MM.1S (cell line): ENCODE data around the gene NFIX.

ENCODE experiments used
- DNase-seq: peaks from one replicate; pipeline ENCODE4 v3.0.0-alpha.2; 2015
- H2AFZ ChIP-seq: fragments of 300-600 bp; sonication (generic); 2 replicates; pipeline ENCODE4 v1.6.0; 2016; ENCODE audit warnings: antibody characterized with exemption, low read length
- H3F3A ChIP-seq: fragments of 300-600 bp; sonication (generic); 2 replicates; pipeline ENCODE4 v1.6.1; 2016; ENCODE audit warnings: mild to moderate bottlenecking, antibody characterized with exemption, low read length, moderate library complexity, mixed read lengths; ENCODE audit not compliant: insufficient read depth
- H3K27ac ChIP-seq: fragments of 300-600 bp; sonication (generic); 2 replicates; pipeline ENCODE4 v1.5.1; 2016; ENCODE audit warnings: mild to moderate bottlenecking, low read length
- H3K27me3 ChIP-seq: fragments of 300-600 bp; sonication (generic); replicated peaks from 2 replicates; pipeline ENCODE4 v1.6.0; 2016; ENCODE audit warnings: low read length; ENCODE audit not compliant: insufficient read depth
- H3K36me3 ChIP-seq: fragments of 300-600 bp; sonication (generic); replicated peaks from 2 replicates; pipeline ENCODE4 v1.6.1; 2016; ENCODE audit warnings: mild to moderate bottlenecking, low read length, mixed read lengths; ENCODE audit not compliant: insufficient read depth
- H3K4me1 ChIP-seq: fragments of 300-600 bp; sonication (generic); 2 replicates; pipeline ENCODE4 v1.6.1; 2016; ENCODE audit warnings: low read length, mixed read lengths
- H3K4me2 ChIP-seq: fragments of 300-600 bp; sonication (generic); 2 replicates; pipeline ENCODE4 v1.6.0; 2016; ENCODE audit warnings: low read depth, low read length
- H3K4me3 ChIP-seq: fragments of 300-600 bp; sonication (generic); 2 replicates; pipeline ENCODE4 v1.5.1; 2016; ENCODE audit warnings: low read length, mixed read lengths
- H3K79me2 ChIP-seq: fragments of 300-600 bp; sonication (generic); 2 replicates; pipeline ENCODE4 v1.6.1; 2016; ENCODE audit warnings: mixed run types, low read length, mixed read lengths
- H3K9ac ChIP-seq: fragments of 300-600 bp; sonication (generic); 2 replicates; pipeline ENCODE4 v1.6.1; 2016; ENCODE audit warnings: low read length, mixed read lengths
- H3K9me2 ChIP-seq: fragments of 300-600 bp; sonication (generic); replicated peaks from 2 replicates; pipeline ENCODE4 v1.6.1; 2016; ENCODE audit warnings: mild to moderate bottlenecking, low read length, mixed read lengths; ENCODE audit not compliant: insufficient read depth
- H3K9me3 ChIP-seq: fragments of 300-600 bp; sonication (generic); replicated peaks from 2 replicates; pipeline ENCODE4 v1.6.1; 2016; ENCODE audit warnings: mild to moderate bottlenecking, low read length, mixed read lengths; ENCODE audit not compliant: insufficient read depth
- H4K20me1 ChIP-seq: fragments of 300-600 bp; sonication (generic); 2 replicates; pipeline ENCODE4 v1.6.1; 2016; ENCODE audit warnings: mild to moderate bottlenecking, low read length, moderate library complexity, mixed read lengths; ENCODE audit not compliant: insufficient read depth
- EZH2 ChIP-seq: fragments of 300-600 bp; sonication (generic); optimal IDR thresholded peaks from 2 replicates; pipeline ENCODE3; 2017; ENCODE audit warnings: low read depth, mild to moderate bottlenecking, antibody characterized with exemption, low read length, mixed read lengths
- EZH2phosphoT487 ChIP-seq: fragments of 300-600 bp; sonication (generic); IDR thresholded peaks from 2 replicates; pipeline ENCODE4 v1.6.1; 2018; ENCODE audit warnings: antibody characterized with exemption, low read length
- TF ChIP-seq, protein P1 (sequence below): fragments of 300-600 bp; sonication (generic); IDR thresholded peaks from 2 replicates; pipeline ENCODE4 v1.5.1; 2016; ENCODE audit warnings: antibody characterized with exemption, low read length, mixed read lengths

The NFIX gene

DNA sequence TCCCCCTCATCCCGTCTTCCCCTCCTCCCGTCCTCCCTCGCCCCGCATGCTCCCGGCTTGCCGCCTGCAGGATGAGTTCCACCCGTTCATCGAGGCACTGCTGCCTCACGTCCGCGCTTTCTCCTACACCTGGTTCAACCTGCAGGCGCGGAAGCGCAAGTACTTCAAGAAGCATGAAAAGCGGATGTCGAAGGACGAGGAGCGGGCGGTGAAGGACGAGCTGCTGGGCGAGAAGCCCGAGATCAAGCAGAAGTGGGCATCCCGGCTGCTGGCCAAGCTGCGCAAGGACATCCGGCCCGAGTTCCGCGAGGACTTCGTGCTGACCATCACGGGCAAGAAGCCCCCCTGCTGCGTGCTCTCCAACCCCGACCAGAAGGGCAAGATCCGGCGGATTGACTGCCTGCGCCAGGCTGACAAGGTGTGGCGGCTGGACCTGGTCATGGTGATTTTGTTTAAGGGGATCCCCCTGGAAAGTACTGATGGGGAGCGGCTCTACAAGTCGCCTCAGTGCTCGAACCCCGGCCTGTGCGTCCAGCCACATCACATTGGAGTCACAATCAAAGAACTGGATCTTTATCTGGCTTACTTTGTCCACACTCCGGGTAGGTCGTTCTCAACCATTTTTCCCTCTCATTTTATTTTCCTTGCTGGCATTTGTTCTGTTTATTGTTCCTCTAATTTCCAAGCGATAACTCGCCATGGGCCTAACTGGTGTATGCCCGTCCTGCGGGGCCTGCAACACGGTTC lies 29.8 kb downstream of the NFIX start:
- Histone ChIP-seq H3K79me2 (no peaks in the 10 kb centered on the region), H3K27me3 (peaks cover 3% of the 10 kb centered on the region; the same call in 1 of the 2 replicates), H3K36me3 (no peaks in the 10 kb centered on the region), H3K9ac (no peak overlapping the region), H3K27ac (no peak overlapping the region), H3F3A (peaks cover 19% of the 10 kb centered on the region; the same call in 1 of the 2 replicates), H2AFZ (no peak overlapping the region), H3K4me3 (no peak overlapping the region), H3K9me2 (no peaks in the 10 kb centered on the region), H3K4me2 (no peak overlapping the region), H4K20me1 (no peaks in the 10 kb centered on the region), H3K9me3 (no peaks in the 10 kb centered on the region), H3K4me1 (peaks cover 12% of the 10 kb centered on the region; the same call in 1 of the 2 replicates)
- no peak for DNase-seq
- TF ChIP-seq EZH2 (no peak), EZH2phosphoT487 (no peak)
- TF ChIP-seq, protein P1, sequence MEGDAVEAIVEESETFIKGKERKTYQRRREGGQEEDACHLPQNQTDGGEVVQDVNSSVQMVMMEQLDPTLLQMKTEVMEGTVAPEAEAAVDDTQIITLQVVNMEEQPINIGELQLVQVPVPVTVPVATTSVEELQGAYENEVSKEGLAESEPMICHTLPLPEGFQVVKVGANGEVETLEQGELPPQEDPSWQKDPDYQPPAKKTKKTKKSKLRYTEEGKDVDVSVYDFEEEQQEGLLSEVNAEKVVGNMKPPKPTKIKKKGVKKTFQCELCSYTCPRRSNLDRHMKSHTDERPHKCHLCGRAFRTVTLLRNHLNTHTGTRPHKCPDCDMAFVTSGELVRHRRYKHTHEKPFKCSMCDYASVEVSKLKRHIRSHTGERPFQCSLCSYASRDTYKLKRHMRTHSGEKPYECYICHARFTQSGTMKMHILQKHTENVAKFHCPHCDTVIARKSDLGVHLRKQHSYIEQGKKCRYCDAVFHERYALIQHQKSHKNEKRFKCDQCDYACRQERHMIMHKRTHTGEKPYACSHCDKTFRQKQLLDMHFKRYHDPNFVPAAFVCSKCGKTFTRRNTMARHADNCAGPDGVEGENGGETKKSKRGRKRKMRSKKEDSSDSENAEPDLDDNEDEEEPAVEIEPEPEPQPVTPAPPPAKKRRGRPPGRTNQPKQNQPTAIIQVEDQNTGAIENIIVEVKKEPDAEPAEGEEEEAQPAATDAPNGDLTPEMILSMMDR = no peak

DNA sequence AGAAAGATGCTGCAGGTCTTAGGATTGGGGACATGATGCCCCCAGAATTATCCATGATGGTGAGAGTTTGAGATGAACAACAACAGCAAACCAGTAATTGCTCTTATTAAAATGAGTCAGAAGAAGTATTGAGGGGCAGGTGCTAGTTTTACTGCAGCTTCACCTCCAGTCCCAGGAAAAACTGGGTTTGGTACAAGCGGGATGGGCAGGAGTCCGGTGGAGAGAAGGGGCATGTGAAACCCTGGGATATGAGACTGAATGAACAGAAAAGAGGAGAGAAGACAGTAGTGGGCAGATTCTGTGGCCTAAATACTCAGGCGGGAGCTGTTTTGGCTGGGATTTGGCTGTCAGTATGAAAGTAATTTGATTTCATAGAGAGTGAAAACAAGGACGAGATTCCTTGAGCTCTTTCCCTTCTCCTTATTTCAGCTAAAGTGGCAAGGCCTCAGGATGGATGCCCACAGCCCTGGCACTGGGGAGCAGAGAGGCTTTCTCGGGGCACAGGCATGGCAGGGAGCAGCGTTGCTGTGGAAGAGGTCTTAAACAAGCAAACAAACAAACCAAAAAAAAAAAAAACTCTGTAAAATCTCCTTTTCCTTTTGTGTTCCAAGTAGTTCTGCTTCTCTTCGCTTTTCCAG lies 30.7 kb downstream of the NFIX start:
- Histone ChIP-seq H3K9me3 (no peaks in the 10 kb centered on the region), H3K4me2 (no peak overlapping the region), H3K9me2 (no peaks in the 10 kb centered on the region), H3K4me1 (peaks cover 12% of the 10 kb centered on the region; the same call in 1 of the 2 replicates), H3K27ac (no peak overlapping the region), H3K4me3 (no peak overlapping the region), H3F3A (peaks cover 19% of the 10 kb centered on the region; the same call in 1 of the 2 replicates), H3K79me2 (no peaks in the 10 kb centered on the region), H3K9ac (no peak overlapping the region), H4K20me1 (no peaks in the 10 kb centered on the region), H3K36me3 (no peaks in the 10 kb centered on the region), H2AFZ (no peak overlapping the region), H3K27me3 (no peaks in the 10 kb centered on the region)
- DNase-seq = no peak
- TF ChIP-seq, protein P1 = no peak
- TF ChIP-seq EZH2phosphoT487 (no peak), EZH2 (no peak)

DNA sequence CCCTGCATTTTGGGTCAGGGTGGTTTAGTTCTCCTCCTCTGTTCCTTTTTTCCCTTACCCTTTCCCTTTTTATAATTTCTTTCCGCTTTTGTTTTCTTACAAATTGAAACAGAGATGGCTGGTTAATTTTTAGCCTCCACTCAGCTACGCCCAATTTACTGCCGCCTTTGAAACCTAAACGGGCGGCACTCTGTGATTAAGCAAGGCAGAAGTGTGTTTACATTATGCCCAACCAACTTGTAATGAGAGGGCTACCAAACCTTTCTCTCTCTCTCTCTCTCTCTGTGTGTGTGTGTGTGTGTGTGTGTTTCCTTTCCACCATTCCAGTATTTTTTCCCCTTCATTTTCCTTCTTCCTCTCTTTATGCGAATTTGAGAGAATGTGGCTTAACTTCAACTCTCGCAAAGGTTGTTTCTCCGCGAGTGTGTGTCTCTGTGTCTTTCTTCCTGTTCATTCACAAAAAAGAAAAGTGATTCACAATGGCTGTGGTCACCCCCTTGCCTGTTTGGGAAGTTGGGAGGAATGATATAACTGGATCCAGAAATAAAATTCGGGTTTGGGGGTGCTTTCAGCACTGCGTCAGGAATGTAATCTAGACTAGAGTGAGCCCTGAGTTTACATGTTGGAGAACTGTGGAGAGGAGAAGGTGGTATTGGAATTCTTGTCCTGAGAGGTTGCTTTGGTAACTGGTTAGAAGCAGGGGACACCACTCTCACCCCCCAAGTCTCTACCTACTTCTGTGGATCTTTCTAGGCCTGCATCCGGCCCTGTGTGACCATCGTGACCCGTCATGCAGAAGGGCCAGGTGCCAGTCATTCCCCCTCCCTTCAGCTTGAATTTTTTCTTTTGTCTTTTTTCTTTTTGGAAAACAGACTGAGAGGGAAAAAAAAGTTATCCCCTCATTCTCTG lies 31.4 kb downstream of the NFIX start:
- no peak overlapping the region for H3K4me3 ChIP-seq
- H3K27me3 ChIP-seq = no peaks in the 10 kb centered on the region
- H2AFZ ChIP-seq = no peak overlapping the region
- no peak overlapping the region for H3K27ac ChIP-seq
- no peaks in the 10 kb centered on the region for H3K36me3 ChIP-seq
- no peak for DNase-seq
- peaks cover 10% of the 10 kb centered on the region; the same call in 1 of the 2 replicates for H3K4me1 ChIP-seq
- no peak overlapping the region for H3K9ac ChIP-seq
- H3F3A ChIP-seq = peaks cover 18% of the 10 kb centered on the region; the same call in 1 of the 2 replicates
- H4K20me1 ChIP-seq = no peaks in the 10 kb centered on the region
- no peaks in the 10 kb centered on the region for H3K79me2 ChIP-seq
- no peaks in the 10 kb centered on the region for H3K9me3 ChIP-seq
- TF ChIP-seq, protein P1 = no peak
- TF ChIP-seq EZH2 = no peak
- no peak for TF ChIP-seq EZH2phosphoT487
- H3K9me2 ChIP-seq = no peaks in the 10 kb centered on the region
- H3K4me2 ChIP-seq = no peak overlapping the region
